K562 (cell line): ENCODE results near the gene CTSH. TPM values are rescaled to one million over a fixed set of nuclear protein-coding genes. Genes with fewer than 3 reads are reported as not detected.
A peak's percentile ranks its signal among the peaks of the same experiment; 100 is the strongest.

ENCODE experiments used
- ATAC-seq: fragments of 200-7000 bp; cut with Tn5 transposase; 3 replicates; pipeline ENCODE4 v1.9.1; 2020; ENCODE audit warnings: moderate library complexity
- BruUV-seq: library from RNA; stranded (reverse); fragments of 400-500 nt; replicated peaks from 2 replicates; lab custom pipeline; 2021; lab: Mats Ljungman, UMichigan
- CTCF ChIA-PET: fragments of 300-600 bp; formaldehyde crosslinking; extraction: SDS; loops from one replicate; lab custom pipeline; 2021; ENCODE audit warnings: low intra/inter-chr PET ratio; lab: Yijun Ruan, JAX
- POLR2A ChIA-PET: fragments of 300-600, 350-650 bp; sonication (Branson Sonifier 250); formaldehyde crosslinking; extraction: SDS; loops from one replicate; lab custom pipeline; 2021; ENCODE audit warnings: antibody characterized with exemption, inconsistent platforms; lab: Yijun Ruan, JAX
- DNase-seq, 4 experiments: peaks; one replicate each; pipeline versions ENCODE4 v3.0.0 to v3.0.0-alpha.2; 2011 to 2018; ENCODE audit warnings: low spot score in 3 of 4, mixed read lengths in 3 of 4; ENCODE audit errors: extremely low read depth in 1 of 4
- FAIRE-seq: peaks from 2 replicates; lab custom pipeline; 2011; peaks lifted over from hg19 to GRCh38; lab: Jason Lieb, UNC
- H2AFZ ChIP-seq: 2 replicates; pipeline ENCODE4 v1.6.0; 2011; ENCODE audit warnings: low read depth, low read length, control low read depth, inconsistent platforms
- H3K27ac ChIP-seq: fragments of 200-600 bp; 3 replicates; pipeline ENCODE4 v1.8.0; 2011; ENCODE audit warnings: low read depth, mild to moderate bottlenecking, control low read depth, inconsistent platforms, low read length, moderate library complexity, mixed read lengths; ENCODE audit errors: extremely low read depth
- H3K27me3 ChIP-seq, 2 experiments: fragments of 300-600 bp in 1 of 2; 2 replicates in 1 of 2; 3 replicates in 1 of 2; pipeline versions ENCODE4 v1.6.0 to v1.8.0; 2011; ENCODE audit warnings: inconsistent platforms in 2 of 2, low read length in 2 of 2, mild to moderate bottlenecking in 1 of 2, mixed read lengths in 1 of 2, moderate library complexity in 1 of 2; ENCODE audit not compliant: control insufficient read depth in 2 of 2, insufficient read depth in 2 of 2
- H3K36me3 ChIP-seq: fragments of 300-600 bp; 3 replicates; pipeline ENCODE4 v1.8.0; 2011; ENCODE audit warnings: mild to moderate bottlenecking, low read length, inconsistent platforms; ENCODE audit not compliant: control insufficient read depth, insufficient read depth
- H3K4me1 ChIP-seq, 2 experiments: fragments of 200-600 bp in 1 of 2; replicated peaks in 1 of 2; 2 replicates in 1 of 2; 3 replicates in 1 of 2; pipeline versions ENCODE4 v1.5.1 to v1.8.0; 2011; ENCODE audit warnings: inconsistent platforms in 2 of 2, low read length in 2 of 2, mild to moderate bottlenecking in 1 of 2, mixed read lengths in 1 of 2, moderate library complexity in 1 of 2; ENCODE audit not compliant: control insufficient read depth in 2 of 2, insufficient read depth in 2 of 2
- H3K4me2 ChIP-seq: 2 replicates; pipeline ENCODE4 v1.6.1; 2011; ENCODE audit warnings: low read length, control low read depth, inconsistent platforms, mixed read lengths; ENCODE audit not compliant: insufficient read depth
- H3K4me3 ChIP-seq: fragments of 200-600 bp; sonication (generic), shearing (Covaris generic); 2 replicates; pipeline ENCODE4 v1.5.1; 2016; ENCODE audit warnings: control low read depth, inconsistent platforms
- H3K79me2 ChIP-seq: fragments of 200-600 bp; 3 replicates; pipeline ENCODE4 v1.8.0; 2011; ENCODE audit warnings: low read length, inconsistent platforms; ENCODE audit not compliant: control insufficient read depth, insufficient read depth
- H3K9ac ChIP-seq, 2 experiments: 2 replicates each; pipeline versions ENCODE4 v1.6.0 to v1.6.1; 2011; ENCODE audit warnings: low read depth in 2 of 2, low read length in 2 of 2, control low read depth in 1 of 2, inconsistent platforms in 1 of 2, mild to moderate bottlenecking in 1 of 2, mixed read lengths in 1 of 2; ENCODE audit not compliant: insufficient read depth in 1 of 2
- H3K9me1 ChIP-seq: one replicate; pipeline ENCODE4 v1.6.0; 2011; ENCODE audit warnings: inconsistent platforms, mild to moderate bottlenecking, low read length, moderate library complexity; ENCODE audit not compliant: control insufficient read depth, insufficient read depth
- H3K9me3 ChIP-seq: replicated peaks from 2 replicates; pipeline ENCODE4 v1.5.1; 2011; ENCODE audit warnings: low read depth, low read length, inconsistent platforms; ENCODE audit not compliant: control insufficient read depth, insufficient read depth
- H4K20me1 ChIP-seq: replicated peaks from 2 replicates; pipeline ENCODE4 v1.6.1; 2011; ENCODE audit warnings: low read length, inconsistent platforms, mixed read lengths; ENCODE audit not compliant: control insufficient read depth, insufficient read depth
- CBFA2T2 ChIP-seq: fragments of 450-650 bp; conservative IDR thresholded peaks from 2 replicates; pipeline ENCODE4 v1.6.1; 2017; ENCODE audit warnings: mild to moderate bottlenecking
- CBFB ChIP-seq: sonication (generic); formaldehyde crosslinking; IDR thresholded peaks from 2 replicates; pipeline ENCODE4 v1.4.0; 2020; ENCODE audit warnings: mild to moderate bottlenecking, missing genetic modification reagents
- CCAR2 ChIP-seq: fragments of 200-400 bp; formaldehyde crosslinking; IDR thresholded peaks from 2 replicates; pipeline ENCODE4 v1.6.1; 2017; ENCODE audit warnings: mild to moderate bottlenecking, low read depth, low read length
- CREM ChIP-seq: IDR thresholded peaks from 2 replicates; pipeline ENCODE4 v1.6.1; 2014; ENCODE audit warnings: antibody characterized with exemption, low read depth
- EHMT2 ChIP-seq: fragments of 450-650 bp; IDR thresholded peaks from 2 replicates; pipeline ENCODE4 v1.6.1; 2018; ENCODE audit warnings: antibody characterized with exemption
- ETV1 ChIP-seq: fragments of 450-650 bp; conservative IDR thresholded peaks from 2 replicates; pipeline ENCODE4 v1.6.1; 2016; ENCODE audit warnings: missing genetic modification characterization, control low read depth, low read depth, missing compliant biosample characterization
- FOXK2 ChIP-seq, 2 experiments: fragments of 450-650 bp; IDR thresholded peaks in 1 of 2; conservative IDR thresholded peaks in 1 of 2; 2 replicates each; pipeline ENCODE4 v1.6.1; 2016; ENCODE audit warnings: low read depth in 2 of 2, mild to moderate bottlenecking in 1 of 2
- GTF2F1 ChIP-seq: IDR thresholded peaks from 2 replicates; pipeline ENCODE4 v1.6.1; 2011; ENCODE audit warnings: low read depth, low read length, improper control_type of control experiment
- TRIM24 ChIP-seq, 2 experiments: fragments of 450-650 bp; IDR thresholded peaks; 2 replicates each; pipeline ENCODE4 v1.6.1; 2016
- ZFX ChIP-seq: sonication (generic); formaldehyde crosslinking; IDR thresholded peaks from 2 replicates; pipeline ENCODE4 v1.8.0; 2022; ENCODE audit warnings: mild to moderate bottlenecking, missing genetic modification reagents, moderate library complexity
- ZNF263 ChIP-seq: sonication (generic); formaldehyde crosslinking; IDR thresholded peaks from 2 replicates; pipeline ENCODE4 v1.8.0; 2022; ENCODE audit warnings: mild to moderate bottlenecking, missing genetic modification reagents, borderline replicate concordance
- ZZZ3 ChIP-seq: fragments of 450-650 bp; IDR thresholded peaks from 2 replicates; pipeline ENCODE4 v1.6.1; 2016; ENCODE audit warnings: antibody characterized with exemption, mild to moderate bottlenecking, moderate library complexity
- WGBS: fragments of 100-300 bp; shearing (Covaris generic); methylation state at CpG from one replicate; pipeline ENCODE4 v1.1.6; 2016; ENCODE audit warnings: low coverage, mixed read lengths; ENCODE audit not compliant: insufficient coverage; ENCODE audit errors: missing lambda C conversion rate; 5-methylcytosine and 5-hydroxymethylcytosine counted together
- in situ Hi-C: fragments of 300-500 bp; cut with MboI; formaldehyde crosslinking; loops from 4 replicates; pipeline ENCODE4 v1.15.0; 2018; ENCODE audit warnings: inconsistent platforms, mixed read lengths
- intact Hi-C: fragments of 100-400 bp; cut with micrococcal nuclease; formaldehyde crosslinking; loops from 2 replicates; pipeline ENCODE4 v1.14.2; 2022
- polyA plus RNA-seq, 8 experiments: library from polyadenylated mRNA; depleted of rRNA in 4 of 8; stranded (reverse) in 5 of 8; unstranded in 3 of 8; fragments of >200 nt; fragmentation: Nextera tagmentation in 2 of 8; fragmentation: Illumina TruSeq in 1 of 8; extraction: Ambion mirVana in 2 of 8; extraction: Trizol in 1 of 8; gene quantifications; 2 replicates each; pipeline versions ENCODE4 v1.2.1 to v1.2.3, GENCODE V29; 2011 to 2014; ENCODE audit warnings: inconsistent platforms in 1 of 8, missing spikeins in 1 of 8
- total RNA-seq, 7 experiments: library from RNA; depleted of rRNA in 6 of 7; stranded (reverse); fragments of >200 nt in 6 of 7; fragmentation: Illumina TruSeq in 2 of 7; extraction: Trizol in 2 of 7; gene quantifications; 2 replicates each; pipeline versions ENCODE4 v1.2.1 to v1.2.3, GENCODE V29; 2011 to 2021; ENCODE audit warnings: low replicate concordance in 1 of 7
- TF ChIP-seq, protein P1 (sequence below): fragments of 250-450 bp; sonication (Bioruptor Pico); IDR thresholded peaks from 2 replicates; pipeline ENCODE4 v1.5.0; 2022; ENCODE audit warnings: mild to moderate bottlenecking
- TF ChIP-seq, protein P2 (sequence below): fragments of 450-650 bp; formaldehyde crosslinking; IDR thresholded peaks from 2 replicates; pipeline ENCODE4 v1.4.0; 2020; ENCODE audit warnings: mild to moderate bottlenecking, moderate library complexity
- TF ChIP-seq, protein P3 (sequence below): sonication (generic); formaldehyde crosslinking; IDR thresholded peaks from 2 replicates; pipeline ENCODE4 v1.8.1; 2023; ENCODE audit warnings: mild to moderate bottlenecking, missing genetic modification reagents

Gene CTSH
- total and polyA plus RNA-seq, 9 of the 15 experiments (the other 6 are each of a cell fraction or from before 2014, with no cell fraction given): 15.0 to 462 (median 173) TPM

- Histone ChIP-seq H3K9me3 (no peaks in the 10 kb centered on the region), H3K36me3 (peaks cover 5% of the 10 kb centered on the region; the same call in 1 of the 3 replicates), H3K79me2 (peaks cover 46% of the 10 kb centered on the region), H2AFZ (peak within 1 kb of the TSS; percentile 95), H3K4me2 (peak within 1 kb of the TSS; percentile 87), H3K4me3 (peak within 1 kb of the TSS; percentile 99), H3K9ac (peak within 1 kb of the TSS; percentile 100), H3K27ac (peak within 1 kb of the TSS; percentile 100), H3K9me1 (peaks cover 2% of the 10 kb centered on the region), H3K4me1 (peaks cover 7 to 18% of the 10 kb centered on the region in 2 experiments; a peak in 4 of 5 replicates), H4K20me1 (peaks cover 37% of the 10 kb centered on the region), H3K27me3 (no peaks in the 10 kb centered on the region)
- DNase-seq (peak; percentile 90 to 97 (median 93)), ATAC-seq (peak; percentile 88), FAIRE-seq (peak; percentile 82)
- WGBS: 9% methylated on average over 29 of the region's 52 CpGs
- intact Hi-C loops: no loop called here
- in situ Hi-C loops: no loop called here
- BruUV-seq: TSS peak; percentile 89
- CTCF ChIA-PET: interaction anchor here (1.1 kb wide), 1 partner anchor 12 kb away, joined by 6 read pairs; no protein-coding TSS in a partner anchor
- POLR2A ChIA-PET: interaction anchor here (0.6 to 3.2 kb wide), 9 partner anchors 10 to 332 kb away, joined by 3 to 26 read pairs (median 3); partner anchors contain the start of gene PSMA4
- 0 out of 2 replicates have a peak, but pooled peaks have one; percentile 39 for TF ChIP-seq ZFX (CRISPR knock-in tag)
- no peak for TF ChIP-seq CBFB (CRISPR knock-in tag)
- TF ChIP-seq EHMT2: no peak
- TF ChIP-seq ZNF263 (CRISPR knock-in tag): peak; percentile 20; the same call in 1 of the 2 replicates
- no peak for TF ChIP-seq ZZZ3
- TF ChIP-seq, protein P1, sequence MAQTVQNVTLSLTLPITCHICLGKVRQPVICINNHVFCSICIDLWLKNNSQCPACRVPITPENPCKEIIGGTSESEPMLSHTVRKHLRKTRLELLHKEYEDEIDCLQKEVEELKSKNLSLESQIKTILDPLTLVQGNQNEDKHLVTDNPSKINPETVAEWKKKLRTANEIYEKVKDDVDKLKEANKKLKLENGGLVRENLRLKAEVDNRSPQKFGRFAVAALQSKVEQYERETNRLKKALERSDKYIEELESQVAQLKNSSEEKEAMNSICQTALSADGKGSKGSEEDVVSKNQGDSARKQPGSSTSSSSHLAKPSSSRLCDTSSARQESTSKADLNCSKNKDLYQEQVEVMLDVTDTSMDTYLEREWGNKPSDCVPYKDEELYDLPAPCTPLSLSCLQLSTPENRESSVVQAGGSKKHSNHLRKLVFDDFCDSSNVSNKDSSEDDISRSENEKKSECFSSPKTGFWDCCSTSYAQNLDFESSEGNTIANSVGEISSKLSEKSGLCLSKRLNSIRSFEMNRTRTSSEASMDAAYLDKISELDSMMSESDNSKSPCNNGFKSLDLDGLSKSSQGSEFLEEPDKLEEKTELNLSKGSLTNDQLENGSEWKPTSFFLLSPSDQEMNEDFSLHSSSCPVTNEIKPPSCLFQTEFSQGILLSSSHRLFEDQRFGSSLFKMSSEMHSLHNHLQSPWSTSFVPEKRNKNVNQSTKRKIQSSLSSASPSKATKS (CRISPR knock-in tag): no peak
- TF ChIP-seq CCAR2: no peak
- TF ChIP-seq TRIM24 (IDR thresholded peaks at IDR 0.05): no peak
- TF ChIP-seq, protein P2, sequence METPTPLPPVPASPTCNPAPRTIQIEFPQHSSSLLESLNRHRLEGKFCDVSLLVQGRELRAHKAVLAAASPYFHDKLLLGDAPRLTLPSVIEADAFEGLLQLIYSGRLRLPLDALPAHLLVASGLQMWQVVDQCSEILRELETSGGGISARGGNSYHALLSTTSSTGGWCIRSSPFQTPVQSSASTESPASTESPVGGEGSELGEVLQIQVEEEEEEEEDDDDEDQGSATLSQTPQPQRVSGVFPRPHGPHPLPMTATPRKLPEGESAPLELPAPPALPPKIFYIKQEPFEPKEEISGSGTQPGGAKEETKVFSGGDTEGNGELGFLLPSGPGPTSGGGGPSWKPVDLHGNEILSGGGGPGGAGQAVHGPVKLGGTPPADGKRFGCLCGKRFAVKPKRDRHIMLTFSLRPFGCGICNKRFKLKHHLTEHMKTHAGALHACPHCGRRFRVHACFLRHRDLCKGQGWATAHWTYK: 0 out of 2 replicates have a peak, but pooled peaks have one; percentile 45
- TF ChIP-seq, protein P3, sequence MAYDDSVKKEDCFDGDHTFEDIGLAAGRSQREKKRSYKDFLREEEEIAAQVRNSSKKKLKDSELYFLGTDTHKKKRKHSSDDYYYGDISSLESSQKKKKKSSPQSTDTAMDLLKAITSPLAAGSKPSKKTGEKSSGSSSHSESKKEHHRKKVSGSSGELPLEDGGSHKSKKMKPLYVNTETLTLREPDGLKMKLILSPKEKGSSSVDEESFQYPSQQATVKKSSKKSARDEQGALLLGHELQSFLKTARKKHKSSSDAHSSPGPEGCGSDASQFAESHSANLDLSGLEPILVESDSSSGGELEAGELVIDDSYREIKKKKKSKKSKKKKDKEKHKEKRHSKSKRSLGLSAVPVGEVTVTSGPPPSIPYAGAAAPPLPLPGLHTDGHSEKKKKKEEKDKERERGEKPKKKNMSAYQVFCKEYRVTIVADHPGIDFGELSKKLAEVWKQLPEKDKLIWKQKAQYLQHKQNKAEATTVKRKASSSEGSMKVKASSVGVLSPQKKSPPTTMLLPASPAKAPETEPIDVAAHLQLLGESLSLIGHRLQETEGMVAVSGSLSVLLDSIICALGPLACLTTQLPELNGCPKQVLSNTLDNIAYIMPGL (CRISPR knock-in tag): no peak
- no peak for TF ChIP-seq CBFA2T2
- TF ChIP-seq FOXK2 (conservative IDR thresholded peaks at IDR 0.05 in 1 of 2, IDR thresholded peaks at IDR 0.05 in 1 of 2; ENCODE audit: low read depth in 2 of 2): no peak
- TF ChIP-seq GTF2F1: peak; percentile 67; the same call in 1 of the 2 replicates
- TF ChIP-seq CREM: peak; percentile 97
- no peak for TF ChIP-seq ETV1 (tag)
Measured at GRCh38 chr15:78872155-78872971, 72.5 kb downstream of the CTSH start, which contains the start of gene MORF4L1. Gene MORF4L1, plus strand, starts transcription at chr15:78872890. Its CDS starts 128 bp downstream, at chr15:78873018.
